ENCODE results near the gene NGB. TPM values are rescaled to one million over a fixed set of nuclear protein-coding genes. Genes with fewer than 3 reads are reported as not detected.
A peak's percentile ranks its signal among the peaks of the same experiment; 100 is the strongest.

The NGB gene
- total RNA-seq, 1 experiment from 2014 or later, result not detected

DNA sequence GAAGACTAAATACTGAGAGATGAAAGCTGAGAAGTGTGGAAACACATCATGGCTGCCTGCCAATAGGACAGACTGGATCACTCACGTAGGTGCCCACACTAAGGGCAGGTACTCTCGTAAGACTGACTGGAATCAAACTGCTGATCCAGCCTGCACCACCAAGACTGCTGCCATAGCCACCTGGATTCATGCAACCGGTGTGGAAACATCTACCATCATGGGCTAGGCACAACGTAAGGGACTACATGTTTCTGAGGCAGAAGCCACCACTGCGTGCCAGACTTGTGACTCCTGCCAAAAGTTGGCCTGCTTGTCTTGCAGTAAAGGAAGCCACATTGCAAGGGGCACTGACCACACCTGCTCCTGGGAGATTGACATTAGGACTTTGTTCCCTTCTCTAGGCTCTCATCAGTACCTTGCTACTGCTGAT, 45.9 kb upstream of the NGB start:
- BruUV-seq (replicated peaks), result no TSS peak
- H3K4me2 ChIP-seq (ENCODE audit: low read length), result no peak overlapping the region
- H3K27ac ChIP-seq (ENCODE audit: low read length), result no peak overlapping the region
- no peak overlapping the region for H3K4me3 ChIP-seq (ENCODE audit: low read length)
- intact Hi-C loops (cut with micrococcal nuclease), result loop anchor here (1.0 to 10.0 kb wide), 2 partner anchors 165 to 442 kb away; no protein-coding TSS in a partner anchor
- no peak for TF ChIP-seq CTCF (conservative IDR thresholded peaks at IDR 0.05; ENCODE audit: low read depth, low read length)
- no peak for TF ChIP-seq EZH2 (IDR thresholded peaks at IDR 0.05; ENCODE audit: low read length, unreplicated experiment)
- TF ChIP-seq EZH2phosphoT487 (IDR thresholded peaks at IDR 0.05; ENCODE audit: borderline replicate concordance, low read length), result no peak
- no peaks in the 10 kb centered on the region for H3K9me2 ChIP-seq (replicated peaks; ENCODE audit: low read length)
- H3K9me3 ChIP-seq (ENCODE audit: low read length), result no peaks in the 10 kb centered on the region
- H3K79me2 ChIP-seq (ENCODE audit: low read length), result peaks cover 80% of the 10 kb centered on the region
- CTCF ChIA-PET, result interaction anchor here (0.6 to 3.1 kb wide), 5 partner anchors 14 to 495 kb away, joined by 3 to 72 read pairs (median 24); no protein-coding TSS in a partner anchor
- no peaks in the 10 kb centered on the region for H3K36me3 ChIP-seq (ENCODE audit: low read depth, low read length)
- H4K20me1 ChIP-seq (ENCODE audit: low read length), result peaks cover 22% of the 10 kb centered on the region; the same call in 1 of the 2 replicates
- no peaks in the 10 kb centered on the region for H3F3A ChIP-seq (ENCODE audit: low read length, unreplicated experiment)
- DNase-seq, result peak; percentile 74
- no peaks in the 10 kb centered on the region for H3K27me3 ChIP-seq (ENCODE audit: low read length)
- POLR2A ChIA-PET (ENCODE audit: unreplicated experiment), result no interaction called here
- ATAC-seq, result no peak
- no peak overlapping the region for H3K9ac ChIP-seq (ENCODE audit: low read length)
- H2AFZ ChIP-seq (ENCODE audit: low read length), result no peak overlapping the region
- peaks cover 57% of the 10 kb centered on the region for H3K4me1 ChIP-seq (ENCODE audit: insufficient read depth, low read length)

GRCh38 chr14:77316195-77316505, 45.1 kb upstream of the NGB start:
- Histone ChIP-seq H3K4me1 (ENCODE audit: insufficient read depth, low read length) (peaks cover 55% of the 10 kb centered on the region), H3F3A (ENCODE audit: low read length, unreplicated experiment) (no peaks in the 10 kb centered on the region), H3K9me3 (ENCODE audit: low read length) (no peaks in the 10 kb centered on the region), H4K20me1 (ENCODE audit: low read length) (peaks cover 22% of the 10 kb centered on the region; the same call in 1 of the 2 replicates), H3K36me3 (ENCODE audit: low read depth, low read length) (0 out of 2 replicates have a peak, but pooled peaks cover 3% of the 10 kb centered on the region), H3K79me2 (ENCODE audit: low read length) (peaks cover 87% of the 10 kb centered on the region), H3K4me3 (ENCODE audit: low read length) (no peak overlapping the region), H3K27me3 (ENCODE audit: low read length) (no peaks in the 10 kb centered on the region), H3K9ac (ENCODE audit: low read length) (no peak overlapping the region), H3K4me2 (ENCODE audit: low read length) (no peak overlapping the region), H3K9me2 (replicated peaks; ENCODE audit: low read length) (no peaks in the 10 kb centered on the region), H2AFZ (ENCODE audit: low read length) (no peak overlapping the region), H3K27ac (ENCODE audit: low read length) (no peak overlapping the region)
- POLR2A ChIA-PET (ENCODE audit: unreplicated experiment), result no interaction called here
- no peak for ATAC-seq
- CTCF ChIA-PET, result interaction anchor here (0.5 to 3.1 kb wide), 10 partner anchors 13 to 480 kb away, joined by 3 to 72 read pairs (median 4); partner anchors contain the start of genes SAMD15 and TMED8
- no TSS peak for BruUV-seq (replicated peaks)
- DNase-seq, result no peak
- intact Hi-C loops (cut with micrococcal nuclease), result loop anchor here (1.0 to 10.0 kb wide), 2 partner anchors 164 to 441 kb away; no protein-coding TSS in a partner anchor
- TF ChIP-seq EZH2phosphoT487 (IDR thresholded peaks at IDR 0.05; ENCODE audit: borderline replicate concordance, low read length), result no peak
- no peak for TF ChIP-seq EZH2 (IDR thresholded peaks at IDR 0.05; ENCODE audit: low read length, unreplicated experiment)
- TF ChIP-seq CTCF (conservative IDR thresholded peaks at IDR 0.05; ENCODE audit: low read depth, low read length), result no peak; the same call in 1 of the 2 replicates
